ENCODE results near the gene SPEF2.

Gene SPEF2

DNA sequence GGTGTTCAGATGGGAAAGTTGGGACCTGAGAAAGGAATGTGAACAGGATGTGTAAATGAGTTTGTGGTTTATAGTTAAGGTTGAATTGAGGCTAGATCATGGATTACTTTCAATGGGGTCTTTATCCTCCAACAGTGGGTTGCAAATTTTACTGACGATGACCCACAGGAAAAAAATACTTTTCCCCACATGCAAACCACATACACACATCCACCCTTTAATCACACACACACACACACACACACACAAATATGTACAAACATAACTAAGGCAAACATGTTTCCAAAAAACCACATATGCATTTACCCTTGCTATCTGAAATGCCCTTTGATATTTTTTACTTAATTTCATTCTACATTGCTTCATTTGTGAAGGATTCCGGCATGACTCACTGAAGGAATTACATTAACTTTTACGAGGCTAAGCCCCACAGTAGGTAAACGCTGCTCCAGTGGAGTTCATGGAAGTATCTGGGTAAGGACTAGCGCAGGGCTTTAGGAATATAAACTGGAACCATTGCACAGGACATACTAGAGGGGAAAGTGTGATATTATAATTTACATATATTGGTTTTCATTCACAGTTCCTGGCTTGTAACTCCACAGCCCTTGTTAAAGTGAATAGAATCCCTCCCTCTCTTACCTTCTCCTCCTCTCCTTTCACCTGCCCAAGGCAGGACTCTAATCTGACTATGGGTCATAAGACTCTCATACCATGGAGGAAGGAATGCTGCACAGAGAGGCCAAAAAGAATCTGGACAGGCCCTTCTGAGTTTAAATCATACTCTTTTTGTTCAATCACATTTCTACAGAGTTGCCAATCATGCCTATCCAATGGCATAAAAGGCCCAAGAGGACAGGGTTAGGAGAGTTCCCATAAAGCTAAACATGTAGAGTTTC is 8.5 kb upstream of the SPEF2 start:
- TF ChIP-seq, protein P1, sequence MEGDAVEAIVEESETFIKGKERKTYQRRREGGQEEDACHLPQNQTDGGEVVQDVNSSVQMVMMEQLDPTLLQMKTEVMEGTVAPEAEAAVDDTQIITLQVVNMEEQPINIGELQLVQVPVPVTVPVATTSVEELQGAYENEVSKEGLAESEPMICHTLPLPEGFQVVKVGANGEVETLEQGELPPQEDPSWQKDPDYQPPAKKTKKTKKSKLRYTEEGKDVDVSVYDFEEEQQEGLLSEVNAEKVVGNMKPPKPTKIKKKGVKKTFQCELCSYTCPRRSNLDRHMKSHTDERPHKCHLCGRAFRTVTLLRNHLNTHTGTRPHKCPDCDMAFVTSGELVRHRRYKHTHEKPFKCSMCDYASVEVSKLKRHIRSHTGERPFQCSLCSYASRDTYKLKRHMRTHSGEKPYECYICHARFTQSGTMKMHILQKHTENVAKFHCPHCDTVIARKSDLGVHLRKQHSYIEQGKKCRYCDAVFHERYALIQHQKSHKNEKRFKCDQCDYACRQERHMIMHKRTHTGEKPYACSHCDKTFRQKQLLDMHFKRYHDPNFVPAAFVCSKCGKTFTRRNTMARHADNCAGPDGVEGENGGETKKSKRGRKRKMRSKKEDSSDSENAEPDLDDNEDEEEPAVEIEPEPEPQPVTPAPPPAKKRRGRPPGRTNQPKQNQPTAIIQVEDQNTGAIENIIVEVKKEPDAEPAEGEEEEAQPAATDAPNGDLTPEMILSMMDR (IDR thresholded peaks at IDR 0.05; ENCODE audit: low read depth, low read length, poor library complexity, severe bottlenecking), result no peak
- no peak for TF ChIP-seq EZH2phosphoT487 (IDR thresholded peaks at IDR 0.05; ENCODE audit: borderline replicate concordance, low read length)
- Histone ChIP-seq H3F3A (ENCODE audit: control insufficient read depth, insufficient read depth) (no peaks in the 10 kb centered on the region), H3K4me1 (ENCODE audit: control insufficient read depth, low read length) (no peaks in the 10 kb centered on the region), H3K9me3 (ENCODE audit: control insufficient read depth, insufficient read depth, low read length) (no peaks in the 10 kb centered on the region), H3K36me3 (ENCODE audit: control insufficient read depth, low read length) (no peaks in the 10 kb centered on the region), H3K27me3 (ENCODE audit: control insufficient read depth, low read length) (no peaks in the 10 kb centered on the region), H3K4me2 (ENCODE audit: low read length) (no peak overlapping the region), H4K20me1 (ENCODE audit: control insufficient read depth, insufficient read depth, low read depth, low read length) (no peaks in the 10 kb centered on the region), H3K9me2 (replicated peaks; ENCODE audit: control insufficient read depth, low read length) (no peaks in the 10 kb centered on the region), H3K27ac (ENCODE audit: low read depth, low read length) (no peak overlapping the region), H3K79me2 (ENCODE audit: control insufficient read depth, low read length) (no peaks in the 10 kb centered on the region), H3K4me3 (ENCODE audit: low read length) (no peak overlapping the region)

DNA sequence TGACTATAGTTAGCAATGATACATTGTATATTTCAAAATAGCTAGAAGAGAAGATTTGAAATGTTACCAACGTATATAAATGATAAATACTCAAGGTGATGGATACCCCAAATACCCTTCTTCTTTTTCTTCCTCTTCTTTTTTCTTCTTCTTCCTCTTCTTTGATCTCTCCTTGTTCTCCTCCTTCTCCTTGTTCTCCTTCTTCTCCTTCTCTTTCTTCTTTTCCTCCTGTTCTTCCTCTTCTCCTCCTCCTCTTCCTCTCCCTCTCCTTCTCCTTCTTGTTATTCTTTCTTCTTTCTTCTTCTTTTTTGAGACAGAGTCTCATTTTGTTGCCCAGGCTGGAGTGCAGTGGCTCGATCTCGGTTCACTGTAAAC is 616 bp upstream of the SPEF2 start:
- Histone ChIP-seq H3K27ac (ENCODE audit: low read depth, low read length) (no peak overlapping the region), H3K4me2 (ENCODE audit: low read length) (no peak overlapping the region), H3K4me3 (ENCODE audit: low read length) (no peak overlapping the region)

DNA sequence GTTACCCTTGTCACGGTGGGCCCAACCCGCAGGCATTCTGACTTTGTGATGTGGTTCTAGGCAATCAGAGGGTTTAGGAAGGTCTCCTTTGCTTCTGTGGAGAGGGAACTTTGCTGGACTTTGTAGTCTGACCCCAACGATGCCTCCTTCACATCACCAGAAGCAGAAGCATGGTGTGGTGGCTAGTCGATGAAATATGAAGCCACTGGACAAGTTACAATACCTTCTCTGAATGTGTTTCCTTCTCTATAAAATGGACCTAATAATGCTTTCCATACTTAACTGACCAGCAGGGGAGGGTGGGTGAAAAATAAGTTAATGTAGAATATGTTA is 607 bp downstream of the SPEF2 start:
- no peaks in the 10 kb centered on the region for H4K20me1 ChIP-seq (ENCODE audit: control insufficient read depth, insufficient read depth, low read depth, low read length)
- no peak overlapping the region for H3K4me2 ChIP-seq (ENCODE audit: low read length)
- H3K4me1 ChIP-seq (ENCODE audit: control insufficient read depth, low read length), result no peaks in the 10 kb centered on the region
- no peak overlapping the region for H3K4me3 ChIP-seq (ENCODE audit: low read length)
- no peaks in the 10 kb centered on the region for H3K27me3 ChIP-seq (ENCODE audit: control insufficient read depth, low read length)
- no peaks in the 10 kb centered on the region for H3K9me2 ChIP-seq (replicated peaks; ENCODE audit: control insufficient read depth, low read length)
- H3F3A ChIP-seq (ENCODE audit: control insufficient read depth, insufficient read depth), result no peaks in the 10 kb centered on the region
- TF ChIP-seq EZH2phosphoT487 (IDR thresholded peaks at IDR 0.05; ENCODE audit: borderline replicate concordance, low read length), result no peak
- TF ChIP-seq, protein P1 (IDR thresholded peaks at IDR 0.05; ENCODE audit: low read depth, low read length, poor library complexity, severe bottlenecking), result no peak
- no peaks in the 10 kb centered on the region for H3K36me3 ChIP-seq (ENCODE audit: control insufficient read depth, low read length)
- H3K27ac ChIP-seq (ENCODE audit: low read depth, low read length), result no peak overlapping the region
- H3K9me3 ChIP-seq (ENCODE audit: control insufficient read depth, insufficient read depth, low read length), result peaks cover 3% of the 10 kb centered on the region; the same call in 1 of the 2 replicates
- H3K79me2 ChIP-seq (ENCODE audit: control insufficient read depth, low read length), result no peaks in the 10 kb centered on the region

More for the DNA sequence above, 616 bp upstream of the SPEF2 start:
- Histone ChIP-seq H3K36me3 (ENCODE audit: control insufficient read depth, low read length) (no peaks in the 10 kb centered on the region), H3K4me1 (ENCODE audit: control insufficient read depth, low read length) (no peaks in the 10 kb centered on the region), H3K79me2 (ENCODE audit: control insufficient read depth, low read length) (no peaks in the 10 kb centered on the region), H3F3A (ENCODE audit: control insufficient read depth, insufficient read depth) (no peaks in the 10 kb centered on the region), H3K9me2 (replicated peaks; ENCODE audit: control insufficient read depth, low read length) (no peaks in the 10 kb centered on the region), H3K27me3 (ENCODE audit: control insufficient read depth, low read length) (no peaks in the 10 kb centered on the region), H3K9me3 (ENCODE audit: control insufficient read depth, insufficient read depth, low read length) (peaks cover 3% of the 10 kb centered on the region; the same call in 1 of the 2 replicates), H4K20me1 (ENCODE audit: control insufficient read depth, insufficient read depth, low read depth, low read length) (no peaks in the 10 kb centered on the region)
- TF ChIP-seq EZH2phosphoT487 (IDR thresholded peaks at IDR 0.05; ENCODE audit: borderline replicate concordance, low read length), result no peak
- TF ChIP-seq, protein P1 (IDR thresholded peaks at IDR 0.05; ENCODE audit: low read depth, low read length, poor library complexity, severe bottlenecking), result no peak

Data from DOHH2 (cell line).